Smooth muscle cell of trachea (primary cell): ENCODE measurements around the gene RNU11. TPM values are rescaled to one million over a fixed set of nuclear protein-coding genes. Genes with fewer than 3 reads are reported as not detected.

Experiments used
- total RNA-seq: library from RNA; depleted of rRNA; stranded (reverse); fragments of >200 nt; gene quantifications from 2 replicates; pipeline ENCODE4 v1.2.1, GENCODE V29; 2014

The RNU11 gene
- not detected in 2 replicates for total RNA-seq

DNA sequence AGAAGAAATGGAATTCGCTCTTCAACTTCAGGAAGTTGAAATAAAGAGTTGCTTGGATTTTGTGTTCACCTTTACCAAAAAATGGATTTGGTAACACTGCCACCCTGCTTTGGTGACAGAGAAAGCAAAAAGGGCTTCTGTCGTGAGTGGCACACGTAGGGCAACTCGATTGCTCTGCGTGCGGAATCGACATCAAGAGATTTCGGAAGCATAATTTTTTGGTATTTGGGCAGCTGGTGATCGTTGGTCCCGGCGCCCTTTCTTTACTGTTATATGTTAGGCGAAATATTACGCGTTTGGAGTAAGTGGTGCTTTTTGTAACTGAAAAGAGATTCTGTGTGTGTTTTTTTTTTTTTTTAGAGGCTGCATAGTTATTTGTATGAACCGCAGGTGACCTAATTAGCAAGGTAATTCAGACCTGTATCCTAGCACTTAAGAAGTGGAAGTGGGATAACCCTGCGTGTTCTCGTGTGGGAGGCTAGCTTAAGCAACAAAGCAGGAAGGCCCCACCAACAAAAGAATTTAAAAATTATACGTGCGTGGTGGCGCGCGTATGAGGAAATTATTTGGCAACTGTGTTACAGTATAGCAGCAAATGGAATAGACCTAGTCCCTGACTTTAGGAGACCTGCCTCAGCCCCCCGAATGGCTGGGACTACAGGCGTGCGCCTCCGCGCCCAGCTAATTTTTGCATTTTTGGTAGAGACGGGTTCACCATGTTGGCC, at the start of gene RNU11:
TSS of gene RNU11 (plus strand) at position 127 of the 725 bp plus-strand sequence.

DNA sequence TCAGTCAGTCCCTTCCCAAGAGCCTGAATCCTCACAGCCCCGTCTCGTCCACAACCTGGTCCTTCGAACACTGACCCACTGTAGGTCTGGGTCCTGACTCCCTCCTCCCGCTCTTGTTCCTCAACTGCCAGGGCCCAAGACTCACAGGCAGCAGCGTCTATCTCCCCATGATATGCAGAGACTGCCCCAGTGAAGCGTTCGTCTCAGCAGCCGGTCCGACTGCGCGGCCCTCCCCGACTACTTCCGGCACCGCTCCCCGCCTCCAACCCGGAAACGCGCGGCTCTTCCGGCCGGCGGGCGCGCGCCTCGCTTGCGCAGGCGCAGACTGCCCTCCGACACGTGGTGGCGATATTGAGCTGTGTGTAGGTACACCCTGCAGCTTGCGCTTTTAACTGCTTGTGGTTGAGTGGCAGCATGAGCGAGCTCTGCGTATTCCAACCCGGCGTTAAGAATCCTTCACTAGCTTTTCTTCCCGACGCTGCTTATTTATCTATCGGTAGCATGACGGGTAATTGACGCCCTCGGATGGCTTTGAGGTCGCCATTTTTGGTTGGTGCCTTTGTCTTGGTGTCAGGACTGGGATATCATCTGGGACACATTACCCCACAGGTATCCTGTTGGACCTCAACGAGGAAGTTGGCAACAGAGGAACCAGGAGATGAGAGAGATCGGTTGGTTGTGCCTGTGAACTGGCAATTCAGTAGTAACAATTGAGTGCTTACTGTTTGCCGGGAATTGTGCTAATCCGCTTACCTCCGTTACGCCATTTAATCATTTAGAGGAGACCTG, 5.4 kb upstream of the RNU11 start, which contains the start of gene TAF12:
TSS of gene TAF12 (minus strand) at position 221 of the 789 bp plus-strand sequence. CDS start 20,986 bp downstream, outside the sequence.

DNA sequence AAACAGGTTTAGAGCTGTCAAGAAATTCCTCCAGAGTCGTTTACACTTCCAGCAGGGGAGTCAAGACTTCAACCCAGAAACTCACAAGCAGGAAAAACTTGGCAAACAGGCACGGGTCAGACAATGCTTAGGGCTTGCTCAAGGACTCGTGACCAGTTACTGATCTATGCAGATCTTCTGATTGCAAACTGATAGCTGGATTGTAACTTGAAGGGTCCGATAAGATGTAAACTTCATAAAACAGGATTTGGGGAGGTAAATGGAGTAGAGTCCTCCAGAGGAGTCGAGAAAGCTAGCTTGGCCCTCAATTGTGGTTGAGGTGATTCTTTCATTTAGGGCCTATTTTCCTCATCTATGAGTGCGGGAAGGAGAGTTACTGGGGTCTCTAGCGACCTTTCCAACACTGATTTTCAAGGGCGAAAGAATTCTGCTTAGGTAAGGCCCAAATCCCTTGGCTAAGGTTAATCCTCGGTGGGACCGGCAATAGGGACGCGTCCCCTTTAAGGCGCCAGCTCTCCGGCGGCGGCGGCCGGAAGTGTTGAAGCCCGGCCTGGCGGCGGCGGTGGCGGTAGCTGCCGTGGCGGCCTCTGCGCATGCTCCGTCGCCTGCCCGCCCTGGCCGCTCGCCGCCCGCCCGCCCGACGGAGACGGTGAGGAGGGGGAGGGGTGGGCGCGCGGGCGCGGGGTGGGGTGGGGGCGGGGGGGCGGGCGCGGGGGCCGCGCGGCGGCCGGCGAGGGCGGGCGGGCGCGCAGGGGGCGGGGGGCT, 20.0 kb downstream of the RNU11 start, which contains the start of gene GMEB1:
TSS of gene GMEB1 (plus strand) at position 594 of the 765 bp plus-strand sequence. CDS start 14,829 bp downstream, outside the sequence.

Other genes with a start within 250 kb of the RNU11 start
- gene RCC1, start 142.6 kb upstream of the RNU11 start, total RNA-seq: 32.4 and 55.4 TPM in 2 replicates
- 25.1 and 36.8 TPM in 2 replicates for gene TRNAU1AP, start 95.5 kb upstream of the RNU11 start, total RNA-seq
- gene RAB42, start 56.3 kb upstream of the RNU11 start, total RNA-seq: 10.6 and 12.2 TPM in 2 replicates
- 38.0 and 38.5 TPM in 2 replicates for gene TAF12, start 5.5 kb upstream of the RNU11 start, total RNA-seq
- gene GMEB1, start 20.2 kb downstream of the RNU11 start, total RNA-seq: 6.9 and 9.0 TPM in 2 replicates
- gene YTHDF2, start 88.3 kb downstream of the RNU11 start, total RNA-seq: 58.9 and 61.7 TPM in 2 replicates
- under 0.01 TPM in 1 of 2 replicates, not detected in the other for gene OPRD1, start 163.6 kb downstream of the RNU11 start, total RNA-seq